Ishikawa (cell line): Measurements from ENCODE around the gene STON2.

Source experiments
- CREB1 ChIP-seq: IDR thresholded peaks from 2 replicates; pipeline ENCODE4 v1.6.1; 2012; ENCODE audit warnings: low read depth
- EGR1 ChIP-seq: IDR thresholded peaks from 2 replicates; pipeline ENCODE4 v1.6.1; 2012
- MAX ChIP-seq: IDR thresholded peaks from 2 replicates; pipeline ENCODE4 v1.6.1; 2012
- REST ChIP-seq: IDR thresholded peaks from 2 replicates; pipeline ENCODE4 v1.6.1; 2012; ENCODE audit warnings: low read depth, mild to moderate bottlenecking
- TAF1 ChIP-seq: IDR thresholded peaks from 2 replicates; pipeline ENCODE4 v1.6.1; 2012; ENCODE audit warnings: low read depth, mild to moderate bottlenecking
- USF1 ChIP-seq: IDR thresholded peaks from 2 replicates; pipeline ENCODE4 v1.6.1; 2012
- YY1 ChIP-seq: IDR thresholded peaks from 2 replicates; pipeline ENCODE4 v1.6.1; 2012; ENCODE audit warnings: low read depth
- ZBTB7A ChIP-seq: IDR thresholded peaks from 2 replicates; pipeline ENCODE4 v1.6.1; 2012; ENCODE audit warnings: low read depth

GRCh38 chr14:81319946-81320345 lies 80.2 kb downstream of the STON2 start:
- no peak for TF ChIP-seq REST
- TF ChIP-seq MAX: no peak
- TF ChIP-seq YY1: no peak
- TF ChIP-seq ZBTB7A: no peak
- TF ChIP-seq EGR1: no peak
- TF ChIP-seq CREB1: no peak
- no peak for TF ChIP-seq TAF1
- no peak for TF ChIP-seq USF1
